Measurements from ENCODE around the gene MRPL44. TPM values are rescaled to one million over a fixed set of nuclear protein-coding genes. Genes with fewer than 3 reads are reported as not detected.
A peak's percentile ranks its signal among the peaks of the same experiment; 100 is the strongest.
"Not testable (repeated sequence)": the region's sequence is repeated elsewhere in the genome, so short reads cannot be mapped to it uniquely, and the experiment has no call there.

Gene MRPL44
- total RNA-seq, 2 donors from 2014 or later: 11.5 to 21.0 TPM

DNA sequence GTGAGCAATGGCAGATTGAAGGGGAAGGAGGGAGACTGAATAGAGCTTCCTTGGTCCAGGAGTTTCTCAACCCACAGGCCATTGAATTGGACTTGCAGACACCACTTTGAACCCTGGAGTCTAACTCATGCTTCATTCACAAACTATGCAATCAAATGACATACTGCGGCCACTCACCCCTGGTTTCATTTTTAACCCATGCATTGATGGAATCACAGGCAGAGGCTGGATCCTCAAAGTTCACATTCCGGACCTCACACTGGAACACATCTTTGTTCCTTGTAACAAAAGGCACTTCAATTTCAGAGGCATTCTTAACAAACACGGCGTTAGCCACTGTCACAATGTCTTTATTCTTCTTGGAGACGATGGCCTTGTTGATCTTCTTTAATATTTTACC, 40.7 kb downstream of the MRPL44 start:
- TF ChIP-seq, protein P1, sequence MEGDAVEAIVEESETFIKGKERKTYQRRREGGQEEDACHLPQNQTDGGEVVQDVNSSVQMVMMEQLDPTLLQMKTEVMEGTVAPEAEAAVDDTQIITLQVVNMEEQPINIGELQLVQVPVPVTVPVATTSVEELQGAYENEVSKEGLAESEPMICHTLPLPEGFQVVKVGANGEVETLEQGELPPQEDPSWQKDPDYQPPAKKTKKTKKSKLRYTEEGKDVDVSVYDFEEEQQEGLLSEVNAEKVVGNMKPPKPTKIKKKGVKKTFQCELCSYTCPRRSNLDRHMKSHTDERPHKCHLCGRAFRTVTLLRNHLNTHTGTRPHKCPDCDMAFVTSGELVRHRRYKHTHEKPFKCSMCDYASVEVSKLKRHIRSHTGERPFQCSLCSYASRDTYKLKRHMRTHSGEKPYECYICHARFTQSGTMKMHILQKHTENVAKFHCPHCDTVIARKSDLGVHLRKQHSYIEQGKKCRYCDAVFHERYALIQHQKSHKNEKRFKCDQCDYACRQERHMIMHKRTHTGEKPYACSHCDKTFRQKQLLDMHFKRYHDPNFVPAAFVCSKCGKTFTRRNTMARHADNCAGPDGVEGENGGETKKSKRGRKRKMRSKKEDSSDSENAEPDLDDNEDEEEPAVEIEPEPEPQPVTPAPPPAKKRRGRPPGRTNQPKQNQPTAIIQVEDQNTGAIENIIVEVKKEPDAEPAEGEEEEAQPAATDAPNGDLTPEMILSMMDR (IDR thresholded peaks at IDR 0.05): no peak
- Histone ChIP-seq H3K27me3 (no peaks in the 10 kb centered on the region), H3K4me1 (peaks cover 9% of the 10 kb centered on the region), H3K4me3 (no peak overlapping the region), H3K9me3 (no peaks in the 10 kb centered on the region), H3K36me3 (replicated peaks in 1 of 2; ENCODE audit: insufficient read depth in 1 of 2, low read depth in 2 of 2) (no peaks in the 10 kb centered on the region), H3K27ac (no peak overlapping the region)
- ATAC-seq (no peak), DNase-seq (no peak)
- intact Hi-C loops (cut with DNase I): loop anchor here (5.0 kb wide), 1 partner anchor 289 kb away; no protein-coding TSS in a partner anchor
- 65 to 86% methylated on average over 5 of the region's 5 CpGs for WGBS, 2 donors

DNA sequence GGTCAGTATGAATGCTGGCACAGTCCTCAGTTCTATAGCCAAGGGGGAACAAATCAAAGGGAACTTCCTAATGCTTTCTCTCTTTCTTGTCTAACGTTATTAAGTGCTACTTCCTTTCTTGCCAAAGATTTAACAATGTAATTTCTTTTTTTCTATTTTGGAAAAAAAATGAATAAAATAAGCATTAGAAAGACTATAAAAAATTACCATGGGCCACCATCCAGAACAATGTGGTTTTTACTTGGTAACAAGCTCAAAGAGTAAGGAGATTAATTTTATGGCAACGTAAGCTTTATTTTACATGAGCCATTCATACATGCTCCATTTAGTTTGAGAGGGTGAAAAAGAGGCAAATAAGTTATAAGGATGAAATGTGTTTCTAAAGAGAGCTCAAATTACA, 41.7 kb downstream of the MRPL44 start:
- no peaks in the 10 kb centered on the region for H3K27me3 ChIP-seq
- no peaks in the 10 kb centered on the region for H3K9me3 ChIP-seq
- WGBS, 2 donors: 49 to 77% methylated on average over 2 of the region's 2 CpGs
- H3K27ac ChIP-seq: no peak overlapping the region
- H3K4me1 ChIP-seq: peaks cover 9% of the 10 kb centered on the region
- TF ChIP-seq, protein P1 (IDR thresholded peaks at IDR 0.05): no peak
- no peak for TF ChIP-seq POLR2A (IDR thresholded peaks at IDR 0.05)
- ATAC-seq (no peak), DNase-seq (no peak)
- no peaks in the 10 kb centered on the region for H3K36me3 ChIP-seq (replicated peaks in 1 of 2; ENCODE audit: insufficient read depth in 1 of 2, low read depth in 2 of 2)
- intact Hi-C loops (cut with DNase I): loop anchor here (5.0 kb wide), 1 partner anchor 288 kb away; no protein-coding TSS in a partner anchor
- no peak overlapping the region for H3K4me3 ChIP-seq

DNA sequence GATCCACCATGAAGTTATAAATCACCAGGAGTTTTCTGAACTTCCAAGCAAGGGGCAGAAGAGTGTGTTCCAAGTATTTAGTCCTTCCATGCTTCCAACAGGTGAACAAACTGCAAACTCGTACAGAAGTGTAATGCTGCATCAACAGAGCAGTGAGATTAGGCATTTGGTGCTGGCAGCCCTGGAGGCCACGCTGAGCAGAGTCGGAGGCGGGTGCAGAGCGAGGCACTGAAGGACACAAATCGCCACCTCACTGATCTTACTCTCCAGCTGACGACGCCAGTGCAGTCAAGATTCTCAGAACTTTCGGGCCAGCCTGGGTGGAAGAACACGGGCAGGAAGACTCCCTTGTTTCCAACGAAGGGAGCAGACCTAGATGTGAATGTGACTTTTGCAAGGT, 42.6 kb downstream of the MRPL44 start:
- Histone ChIP-seq H3K9me3 (no peaks in the 10 kb centered on the region), H3K36me3 (replicated peaks in 1 of 2; ENCODE audit: insufficient read depth in 1 of 2, low read depth in 2 of 2) (no peaks in the 10 kb centered on the region), H3K4me3 (no peak overlapping the region), H3K27me3 (no peaks in the 10 kb centered on the region), H3K27ac (no peak overlapping the region), H3K4me1 (peaks cover 9% of the 10 kb centered on the region)
- intact Hi-C loops (cut with DNase I): loop anchor here (5.0 kb wide), 1 partner anchor 287 kb away; no protein-coding TSS in a partner anchor
- DNase-seq (peak; percentile 43 to 58 (median 56)), ATAC-seq (peak; percentile 65)
- WGBS, 2 donors: 37 to 56% methylated on average over 11 of the region's 11 CpGs
- TF ChIP-seq POLR2A (IDR thresholded peaks at IDR 0.05): no peak
- TF ChIP-seq, protein P1 (IDR thresholded peaks at IDR 0.05): no peak

DNA sequence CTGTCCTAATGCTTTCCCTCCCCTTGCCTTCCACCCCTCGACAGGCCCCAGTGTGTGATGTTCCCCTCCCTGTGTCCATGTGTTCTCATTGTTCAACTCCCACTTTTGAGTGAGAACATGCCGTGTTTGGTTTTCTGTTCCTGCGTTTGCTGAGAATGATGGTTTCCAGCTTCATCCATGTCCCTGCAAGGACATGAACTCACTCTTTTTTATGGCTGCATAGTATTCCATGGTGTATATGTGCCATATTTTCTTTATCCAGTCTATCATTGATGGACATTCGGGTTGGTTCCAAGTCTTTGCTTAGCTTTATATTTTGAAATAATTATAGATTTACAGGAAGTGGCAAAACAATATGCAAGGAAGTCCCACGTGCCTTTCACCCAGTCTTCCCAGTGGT, 43.4 kb downstream of the MRPL44 start:
- ATAC-seq; H3K9me3 ChIP-seq; H3K27me3 ChIP-seq; H3K4me1 ChIP-seq; H3K4me3 ChIP-seq; intact Hi-C loops (cut with DNase I); H3K27ac ChIP-seq; H3K36me3 ChIP-seq (replicated peaks in 1 of 2; ENCODE audit: insufficient read depth in 1 of 2, low read depth in 2 of 2); DNase-seq: not testable (repeated sequence)
- WGBS, 2 donors: 89 to 97% methylated on average over 5 of the region's 5 CpGs

DNA sequence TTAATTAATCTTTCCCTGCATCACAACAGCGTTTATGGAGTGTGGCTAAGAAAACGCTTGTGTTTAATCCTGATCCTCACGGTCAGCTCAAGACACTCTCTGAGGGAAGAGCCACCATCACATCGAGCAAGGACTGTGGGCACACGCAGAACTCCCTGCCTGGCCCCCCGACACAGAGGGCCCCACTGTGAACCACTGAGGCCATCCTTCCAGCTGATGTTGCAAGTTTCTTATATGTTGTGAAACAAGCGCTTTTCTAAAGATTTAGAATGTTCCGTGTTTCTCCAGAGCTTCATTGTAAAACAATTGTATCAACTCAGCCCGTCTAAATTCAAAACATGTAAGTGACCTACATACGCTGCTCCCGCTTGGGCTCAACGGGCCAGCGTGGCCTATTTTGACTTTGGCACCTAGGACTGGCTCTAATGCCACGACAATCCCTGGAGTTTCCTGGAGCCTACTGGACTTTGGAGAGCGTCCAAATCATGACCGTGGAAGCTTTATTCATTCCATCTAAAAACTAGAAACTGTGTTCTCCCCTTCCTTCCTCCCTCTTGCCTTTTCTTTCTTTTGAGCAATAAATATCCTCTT, 46.9 kb downstream of the MRPL44 start:
- intact Hi-C loops (cut with DNase I): no loop called here
- peak in 2 of 4 donors; percentile 12 to 29 for DNase-seq
- no peaks in the 10 kb centered on the region for H3K36me3 ChIP-seq (replicated peaks in 1 of 2; ENCODE audit: insufficient read depth in 1 of 2, low read depth in 2 of 2)

More for the DNA sequence above, 46.9 kb downstream of the MRPL44 start:
- H3K9me3 ChIP-seq: no peaks in the 10 kb centered on the region
- ATAC-seq: no peak
- H3K27me3 ChIP-seq: no peaks in the 10 kb centered on the region
- no peak overlapping the region for H3K27ac ChIP-seq
- H3K4me1 ChIP-seq: peaks cover 26% of the 10 kb centered on the region
- H3K4me3 ChIP-seq: no peak overlapping the region
- 62 to 68% methylated on average over 16 of the region's 16 CpGs for WGBS, 2 donors
- no peak for TF ChIP-seq POLR2A (IDR thresholded peaks at IDR 0.05)
- TF ChIP-seq, protein P1 (IDR thresholded peaks at IDR 0.05): no peak
